Activated CD4-positive, CD25-positive, alpha-beta regulatory T cell treated with anti-CD3 and anti-CD28 coated beads, Interleukin-2, amount 50 U/mL, for 16 hours (primary cell): ENCODE data around the gene EDA.
"Not testable (repeated sequence)": the region's sequence is repeated elsewhere in the genome, so short reads cannot be mapped to it uniquely, and the experiment has no call there.

ENCODE experiments used
- DNase-seq: peaks from one replicate; pipeline ENCODE4 v3.0.0-alpha.2; 2020; ENCODE audit warnings: low read depth, low spot score

Gene EDA

GRCh38 chrX:69746051-69746450 lies 130.1 kb downstream of the EDA start:
- no peak for DNase-seq

- DNase-seq = no peak
Observed at GRCh38 chrX:69748055-69748454, 132.1 kb downstream of the EDA start.

GRCh38 chrX:69759921-69760625 lies 144.2 kb downstream of the EDA start:
- DNase-seq = no peak

GRCh38 chrX:69761633-69762032 lies 145.7 kb downstream of the EDA start:
- DNase-seq = no peak

- no peak for DNase-seq
Observed at GRCh38 chrX:69762340-69762739, 146.4 kb downstream of the EDA start.

- no peak for DNase-seq
Observed at GRCh38 chrX:69793260-69793935, 177.5 kb downstream of the EDA start.

GRCh38 chrX:69795702-69796101 lies 179.8 kb downstream of the EDA start:
- DNase-seq = no peak

- no peak for DNase-seq
Observed at GRCh38 chrX:69807400-69807799, 191.5 kb downstream of the EDA start.

- DNase-seq = no peak
Observed at GRCh38 chrX:69808375-69808774, 192.5 kb downstream of the EDA start.

GRCh38 chrX:69813677-69814076 lies 197.8 kb downstream of the EDA start:
- DNase-seq = no peak

GRCh38 chrX:69815063-69815462 lies 199.2 kb downstream of the EDA start:
- DNase-seq = no peak

- DNase-seq = no peak
Observed at GRCh38 chrX:69815519-69815918, 199.6 kb downstream of the EDA start.

GRCh38 chrX:69844636-69845035 lies 228.7 kb downstream of the EDA start:
- no peak for DNase-seq

- not testable (repeated sequence) for DNase-seq
Observed at GRCh38 chrX:69859999-69860398, 244.1 kb downstream of the EDA start.

GRCh38 chrX:69876221-69876620 lies 260.3 kb downstream of the EDA start:
- DNase-seq = no peak

- DNase-seq = no peak
Observed at GRCh38 chrX:69884210-69884609, 268.3 kb downstream of the EDA start.

- DNase-seq = no peak
Observed at GRCh38 chrX:69896046-69896445, 280.1 kb downstream of the EDA start.

GRCh38 chrX:69900491-69900890 lies 284.6 kb downstream of the EDA start:
- no peak for DNase-seq

GRCh38 chrX:69906447-69906846 lies 290.5 kb downstream of the EDA start:
- no peak for DNase-seq

- no peak for DNase-seq
Observed at GRCh38 chrX:69914781-69915180, 298.9 kb downstream of the EDA start.

- no peak for DNase-seq
Observed at GRCh38 chrX:69919749-69920148, 303.8 kb downstream of the EDA start.

- no peak for DNase-seq
Observed at GRCh38 chrX:69932323-69932722, 316.4 kb downstream of the EDA start.

- no peak for DNase-seq
Observed at GRCh38 chrX:69948276-69948797, 332.4 kb downstream of the EDA start.
